HG03558 (cell line): Measurements from ENCODE around the gene CEP192.

Experiments
- ATAC-seq: cut with Tn5 transposase; IDR thresholded peaks from one replicate; pipeline ENCODE4 v1.9.1; 2021; ENCODE audit warnings: moderate number of reproducible peaks; ENCODE audit not compliant: unreplicated experiment; ENCODE audit errors: extremely low read depth

CEP192 gene

GRCh38 chr18:13136056-13136903 lies 145.1 kb downstream of the CEP192 start:
- ATAC-seq: no peak

- no peak for ATAC-seq
Measured at GRCh38 chr18:13136904-13137669, 145.9 kb downstream of the CEP192 start.

- no peak for ATAC-seq
Measured at GRCh38 chr18:13137670-13138419, 146.7 kb downstream of the CEP192 start.

GRCh38 chr18:13138420-13139139 lies 147.4 kb downstream of the CEP192 start:
- ATAC-seq: no peak

- ATAC-seq: no peak
Measured at GRCh38 chr18:13139885-13140450, 148.8 kb downstream of the CEP192 start.

- ATAC-seq: no peak
Measured at GRCh38 chr18:13141209-13141608, 150.0 kb downstream of the CEP192 start.

GRCh38 chr18:13145636-13146190 lies 154.6 kb downstream of the CEP192 start:
- no peak for ATAC-seq

- ATAC-seq: no peak
Measured at GRCh38 chr18:13147130-13147529, 156.0 kb downstream of the CEP192 start.

- ATAC-seq: no peak
Measured at GRCh38 chr18:13151656-13152055, 160.5 kb downstream of the CEP192 start.

- no peak for ATAC-seq
Measured at GRCh38 chr18:13158428-13158827, 167.3 kb downstream of the CEP192 start.

GRCh38 chr18:13159579-13159978 lies 168.4 kb downstream of the CEP192 start:
- ATAC-seq: no peak

- no peak for ATAC-seq
Measured at GRCh38 chr18:13161276-13161899, 170.2 kb downstream of the CEP192 start.

GRCh38 chr18:13163167-13163927 lies 172.2 kb downstream of the CEP192 start:
- no peak for ATAC-seq

GRCh38 chr18:13164406-13164805 lies 173.2 kb downstream of the CEP192 start:
- ATAC-seq: no peak

GRCh38 chr18:13165636-13166423 lies 174.7 kb downstream of the CEP192 start:
- ATAC-seq: no peak

GRCh38 chr18:13173578-13174145 lies 182.5 kb downstream of the CEP192 start:
- no peak for ATAC-seq
